H1 (cell line): ENCODE results near the gene KIF21A. TPM values are rescaled to one million over a fixed set of nuclear protein-coding genes. Genes with fewer than 3 reads are reported as not detected.

Experiments used
- SIRT6 ChIP-seq: IDR thresholded peaks from one replicate; pipeline ENCODE4 v1.7.1; 2012; ENCODE audit warnings: low read length, inconsistent platforms
- polyA plus RNA-seq, 7 experiments: library from polyadenylated mRNA; depleted of rRNA in 3 of 7; stranded (reverse) in 5 of 7; unstranded in 2 of 7; fragments of >200 nt in 5 of 7; fragments of 200-250 nt in 2 of 7; gene quantifications; 1 replicate in 5 of 7; 2 replicates in 1 of 7; 4 replicates in 1 of 7; pipeline versions ENCODE4 v1.2.1 to v1.2.3, GENCODE V29; 2011 to 2013; ENCODE audit warnings: missing spikeins in 2 of 7, mixed read lengths in 2 of 7
- total RNA-seq: library from RNA; stranded (reverse); fragmentation: NEBNext Ultra II Directional; extraction: Animal tissue kit (Norgen Biotek cat#: 25700); gene quantifications from 2 replicates; pipeline ENCODE4 v1.2.1, GENCODE V29; 2021
- TF ChIP-seq, protein P1 (sequence below): fragments of 300-600 bp; sonication (generic); IDR thresholded peaks from 2 replicates; pipeline ENCODE4 v1.7.1; 2012; ENCODE audit warnings: low read length, moderate library complexity, mild to moderate bottlenecking, inconsistent platforms; ENCODE audit not compliant: insufficient replicate concordance

KIF21A gene
- total and polyA plus RNA-seq, 2 of the 8 experiments (the other 6 are each of a cell fraction or from before 2014, with no cell fraction given), result 10.0 to 26.0 TPM

GRCh38 chr12:39392154-39392925 lies 50.6 kb downstream of the KIF21A start (continued):
- no peak for TF ChIP-seq SIRT6
- TF ChIP-seq, protein P1, sequence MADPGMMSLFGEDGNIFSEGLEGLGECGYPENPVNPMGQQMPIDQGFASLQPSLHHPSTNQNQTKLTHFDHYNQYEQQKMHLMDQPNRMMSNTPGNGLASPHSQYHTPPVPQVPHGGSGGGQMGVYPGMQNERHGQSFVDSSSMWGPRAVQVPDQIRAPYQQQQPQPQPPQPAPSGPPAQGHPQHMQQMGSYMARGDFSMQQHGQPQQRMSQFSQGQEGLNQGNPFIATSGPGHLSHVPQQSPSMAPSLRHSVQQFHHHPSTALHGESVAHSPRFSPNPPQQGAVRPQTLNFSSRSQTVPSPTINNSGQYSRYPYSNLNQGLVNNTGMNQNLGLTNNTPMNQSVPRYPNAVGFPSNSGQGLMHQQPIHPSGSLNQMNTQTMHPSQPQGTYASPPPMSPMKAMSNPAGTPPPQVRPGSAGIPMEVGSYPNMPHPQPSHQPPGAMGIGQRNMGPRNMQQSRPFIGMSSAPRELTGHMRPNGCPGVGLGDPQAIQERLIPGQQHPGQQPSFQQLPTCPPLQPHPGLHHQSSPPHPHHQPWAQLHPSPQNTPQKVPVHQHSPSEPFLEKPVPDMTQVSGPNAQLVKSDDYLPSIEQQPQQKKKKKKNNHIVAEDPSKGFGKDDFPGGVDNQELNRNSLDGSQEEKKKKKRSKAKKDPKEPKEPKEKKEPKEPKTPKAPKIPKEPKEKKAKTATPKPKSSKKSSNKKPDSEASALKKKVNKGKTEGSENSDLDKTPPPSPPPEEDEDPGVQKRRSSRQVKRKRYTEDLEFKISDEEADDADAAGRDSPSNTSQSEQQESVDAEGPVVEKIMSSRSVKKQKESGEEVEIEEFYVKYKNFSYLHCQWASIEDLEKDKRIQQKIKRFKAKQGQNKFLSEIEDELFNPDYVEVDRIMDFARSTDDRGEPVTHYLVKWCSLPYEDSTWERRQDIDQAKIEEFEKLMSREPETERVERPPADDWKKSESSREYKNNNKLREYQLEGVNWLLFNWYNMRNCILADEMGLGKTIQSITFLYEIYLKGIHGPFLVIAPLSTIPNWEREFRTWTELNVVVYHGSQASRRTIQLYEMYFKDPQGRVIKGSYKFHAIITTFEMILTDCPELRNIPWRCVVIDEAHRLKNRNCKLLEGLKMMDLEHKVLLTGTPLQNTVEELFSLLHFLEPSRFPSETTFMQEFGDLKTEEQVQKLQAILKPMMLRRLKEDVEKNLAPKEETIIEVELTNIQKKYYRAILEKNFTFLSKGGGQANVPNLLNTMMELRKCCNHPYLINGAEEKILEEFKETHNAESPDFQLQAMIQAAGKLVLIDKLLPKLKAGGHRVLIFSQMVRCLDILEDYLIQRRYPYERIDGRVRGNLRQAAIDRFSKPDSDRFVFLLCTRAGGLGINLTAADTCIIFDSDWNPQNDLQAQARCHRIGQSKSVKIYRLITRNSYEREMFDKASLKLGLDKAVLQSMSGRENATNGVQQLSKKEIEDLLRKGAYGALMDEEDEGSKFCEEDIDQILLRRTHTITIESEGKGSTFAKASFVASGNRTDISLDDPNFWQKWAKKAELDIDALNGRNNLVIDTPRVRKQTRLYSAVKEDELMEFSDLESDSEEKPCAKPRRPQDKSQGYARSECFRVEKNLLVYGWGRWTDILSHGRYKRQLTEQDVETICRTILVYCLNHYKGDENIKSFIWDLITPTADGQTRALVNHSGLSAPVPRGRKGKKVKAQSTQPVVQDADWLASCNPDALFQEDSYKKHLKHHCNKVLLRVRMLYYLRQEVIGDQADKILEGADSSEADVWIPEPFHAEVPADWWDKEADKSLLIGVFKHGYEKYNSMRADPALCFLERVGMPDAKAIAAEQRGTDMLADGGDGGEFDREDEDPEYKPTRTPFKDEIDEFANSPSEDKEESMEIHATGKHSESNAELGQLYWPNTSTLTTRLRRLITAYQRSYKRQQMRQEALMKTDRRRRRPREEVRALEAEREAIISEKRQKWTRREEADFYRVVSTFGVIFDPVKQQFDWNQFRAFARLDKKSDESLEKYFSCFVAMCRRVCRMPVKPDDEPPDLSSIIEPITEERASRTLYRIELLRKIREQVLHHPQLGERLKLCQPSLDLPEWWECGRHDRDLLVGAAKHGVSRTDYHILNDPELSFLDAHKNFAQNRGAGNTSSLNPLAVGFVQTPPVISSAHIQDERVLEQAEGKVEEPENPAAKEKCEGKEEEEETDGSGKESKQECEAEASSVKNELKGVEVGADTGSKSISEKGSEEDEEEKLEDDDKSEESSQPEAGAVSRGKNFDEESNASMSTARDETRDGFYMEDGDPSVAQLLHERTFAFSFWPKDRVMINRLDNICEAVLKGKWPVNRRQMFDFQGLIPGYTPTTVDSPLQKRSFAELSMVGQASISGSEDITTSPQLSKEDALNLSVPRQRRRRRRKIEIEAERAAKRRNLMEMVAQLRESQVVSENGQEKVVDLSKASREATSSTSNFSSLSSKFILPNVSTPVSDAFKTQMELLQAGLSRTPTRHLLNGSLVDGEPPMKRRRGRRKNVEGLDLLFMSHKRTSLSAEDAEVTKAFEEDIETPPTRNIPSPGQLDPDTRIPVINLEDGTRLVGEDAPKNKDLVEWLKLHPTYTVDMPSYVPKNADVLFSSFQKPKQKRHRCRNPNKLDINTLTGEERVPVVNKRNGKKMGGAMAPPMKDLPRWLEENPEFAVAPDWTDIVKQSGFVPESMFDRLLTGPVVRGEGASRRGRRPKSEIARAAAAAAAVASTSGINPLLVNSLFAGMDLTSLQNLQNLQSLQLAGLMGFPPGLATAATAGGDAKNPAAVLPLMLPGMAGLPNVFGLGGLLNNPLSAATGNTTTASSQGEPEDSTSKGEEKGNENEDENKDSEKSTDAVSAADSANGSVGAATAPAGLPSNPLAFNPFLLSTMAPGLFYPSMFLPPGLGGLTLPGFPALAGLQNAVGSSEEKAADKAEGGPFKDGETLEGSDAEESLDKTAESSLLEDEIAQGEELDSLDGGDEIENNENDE, result no peak
